Peyer's patch (tissue), 4 donors: ENCODE measurements around the gene FAAP24. TPM values are rescaled to one million over a fixed set of nuclear protein-coding genes. Genes with fewer than 3 reads are reported as not detected.
"Not testable (repeated sequence)": the region's sequence is repeated elsewhere in the genome, so short reads cannot be mapped to it uniquely, and the experiment has no call there.

Experiments used
- DNase-seq, 3 donors: peaks; one replicate each; pipeline ENCODE4 v3.0.0-alpha.2; 2017 to 2019
- H3K27ac ChIP-seq, 4 donors: fragments of 200-600 bp; sonication (generic); one replicate each; pipeline ENCODE4 v1.5.1; 2016 to 2019
- H3K27me3 ChIP-seq, 2 donors: fragments of 200-600 bp; sonication (generic); one replicate each; pipeline ENCODE4 v1.5.1; 2019
- H3K36me3 ChIP-seq, 3 donors: fragments of 200-600 bp; sonication (generic); one replicate each; pipeline ENCODE4 v1.5.1; 2016 to 2019
- H3K4me1 ChIP-seq, 4 donors: fragments of 200-600 bp; sonication (generic); one replicate each; pipeline ENCODE4 v1.5.1; 2016 to 2019
- H3K4me3 ChIP-seq, 4 donors: fragments of 200-600 bp; sonication (generic); 1 replicate in 3 of 4; 2 replicates in 1 of 4; pipeline ENCODE4 v1.5.1; 2016 to 2019; ENCODE audit warnings: mild to moderate bottlenecking in 1 of 4
- H3K9me3 ChIP-seq, 4 donors: fragments of 200-600 bp; sonication (generic); one replicate each; pipeline ENCODE4 v1.5.1; 2016 to 2019; ENCODE audit warnings: mild to moderate bottlenecking in 1 of 4
- POLR2A ChIP-seq, 2 donors: fragments of 450-650 bp; IDR thresholded peaks; one replicate each; pipeline ENCODE4 v1.5.1; 2017; ENCODE audit warnings: antibody characterized with exemption in 2 of 2, mild to moderate bottlenecking in 2 of 2, moderate library complexity in 2 of 2
- total RNA-seq, 4 donors: library from RNA; depleted of rRNA; stranded (reverse); fragments of >200 nt; gene quantifications; one replicate each; pipeline ENCODE4 v1.1.0, GENCODE V29; 2016
- TF ChIP-seq, protein P1 (sequence below), 6 experiments: fragments of 450-650 bp in 4 of 6; fragments of 200-600 bp in 2 of 6; sonication (generic) in 1 of 6; IDR thresholded peaks; one replicate each; pipeline ENCODE4 v1.5.1; 2017 to 2019; ENCODE audit warnings: antibody characterized with exemption in 6 of 6, mild to moderate bottlenecking in 3 of 6, moderate library complexity in 1 of 6

Gene FAAP24
- total RNA-seq, 4 donors from 2014 or later: 1.3 to 5.6 (median 3.6) TPM; not detected in 1

- H3K27ac ChIP-seq: peak overlapping the region in 2 of 4 donors; percentile 7 to 71
- no peak for DNase-seq
- H3K9me3 ChIP-seq: no peaks in the 10 kb centered on the region
- H3K27me3 ChIP-seq: no peaks in the 10 kb centered on the region
- H3K4me1 ChIP-seq: peaks cover 0 to 10% (median 4%) of the 10 kb centered on the region in 4 donors
- TF ChIP-seq POLR2A (IDR thresholded peaks at IDR 0.05): no peak
- TF ChIP-seq, protein P1, sequence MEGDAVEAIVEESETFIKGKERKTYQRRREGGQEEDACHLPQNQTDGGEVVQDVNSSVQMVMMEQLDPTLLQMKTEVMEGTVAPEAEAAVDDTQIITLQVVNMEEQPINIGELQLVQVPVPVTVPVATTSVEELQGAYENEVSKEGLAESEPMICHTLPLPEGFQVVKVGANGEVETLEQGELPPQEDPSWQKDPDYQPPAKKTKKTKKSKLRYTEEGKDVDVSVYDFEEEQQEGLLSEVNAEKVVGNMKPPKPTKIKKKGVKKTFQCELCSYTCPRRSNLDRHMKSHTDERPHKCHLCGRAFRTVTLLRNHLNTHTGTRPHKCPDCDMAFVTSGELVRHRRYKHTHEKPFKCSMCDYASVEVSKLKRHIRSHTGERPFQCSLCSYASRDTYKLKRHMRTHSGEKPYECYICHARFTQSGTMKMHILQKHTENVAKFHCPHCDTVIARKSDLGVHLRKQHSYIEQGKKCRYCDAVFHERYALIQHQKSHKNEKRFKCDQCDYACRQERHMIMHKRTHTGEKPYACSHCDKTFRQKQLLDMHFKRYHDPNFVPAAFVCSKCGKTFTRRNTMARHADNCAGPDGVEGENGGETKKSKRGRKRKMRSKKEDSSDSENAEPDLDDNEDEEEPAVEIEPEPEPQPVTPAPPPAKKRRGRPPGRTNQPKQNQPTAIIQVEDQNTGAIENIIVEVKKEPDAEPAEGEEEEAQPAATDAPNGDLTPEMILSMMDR (IDR thresholded peaks at IDR 0.05): no peak
- peaks cover 0 to 1% (median 0%) of the 10 kb centered on the region in 3 donors for H3K36me3 ChIP-seq
- H3K4me3 ChIP-seq: peak overlapping the region; percentile 65 to 93 (median 82)
These were observed 938 bp upstream of the FAAP24 start for GRCh38 chr19:32971012-32971595.

- H3K4me3 ChIP-seq: no peak overlapping the region
- no peaks in the 10 kb centered on the region for H3K27me3 ChIP-seq
- H3K9me3 ChIP-seq: no peaks in the 10 kb centered on the region
- H3K36me3 ChIP-seq: peaks cover 0 to 3% (median 0%) of the 10 kb centered on the region in 3 donors
- TF ChIP-seq POLR2A (IDR thresholded peaks at IDR 0.05): no peak
- TF ChIP-seq, protein P1 (IDR thresholded peaks at IDR 0.05): peak; percentile 16 to 88 (median 76)
- DNase-seq: peak; percentile 52 to 89 (median 85)
- H3K4me1 ChIP-seq: peaks cover 0 to under 1% (median 0%) of the 10 kb centered on the region in 4 donors
- peak overlapping the region in 1 of 4 donors; percentile 12 for H3K27ac ChIP-seq
These were observed 4.3 kb downstream of the FAAP24 start for GRCh38 chr19:32976223-32976805.

DNA sequence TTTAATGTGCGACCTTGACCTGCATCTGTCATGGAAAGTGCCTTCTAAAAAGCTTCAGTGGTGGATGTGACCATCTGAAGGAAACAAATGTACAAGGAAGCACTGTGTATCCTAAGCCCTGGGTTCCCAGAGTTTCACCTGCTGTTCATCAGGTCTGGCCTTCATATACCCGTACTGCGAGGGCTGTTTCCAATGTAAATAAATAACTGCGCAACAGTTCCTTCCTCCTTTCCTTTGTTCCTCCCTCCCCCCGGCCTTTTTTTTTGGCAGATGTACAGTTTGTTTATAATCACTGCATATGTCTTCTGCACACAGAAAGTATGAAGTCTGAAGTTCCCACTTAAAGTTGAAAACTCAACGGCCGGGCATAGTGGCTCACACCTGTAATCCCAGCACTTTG is 5.2 kb downstream of the FAAP24 start:
- TF ChIP-seq, protein P1 (IDR thresholded peaks at IDR 0.05): no peak
- no peak for TF ChIP-seq POLR2A (IDR thresholded peaks at IDR 0.05)
- peaks cover 0 to 3% (median 0%) of the 10 kb centered on the region in 3 donors for H3K36me3 ChIP-seq
- no peak overlapping the region for H3K4me3 ChIP-seq
- peak overlapping the region in 1 of 4 donors; percentile 62 for H3K27ac ChIP-seq
- no peaks in the 10 kb centered on the region for H3K9me3 ChIP-seq
- DNase-seq: no peak
- H3K4me1 ChIP-seq: no peaks in the 10 kb centered on the region
- no peaks in the 10 kb centered on the region for H3K27me3 ChIP-seq

- not testable (repeated sequence) for H3K27ac ChIP-seq, H3K4me1 ChIP-seq, DNase-seq, H3K9me3 ChIP-seq, H3K4me3 ChIP-seq, H3K36me3 ChIP-seq, H3K27me3 ChIP-seq
These were observed 5.8 kb downstream of the FAAP24 start for GRCh38 chr19:32977813-32978212.

- H3K27ac ChIP-seq, H3K4me1 ChIP-seq, H3K9me3 ChIP-seq, H3K27me3 ChIP-seq, H3K4me3 ChIP-seq, DNase-seq: not testable (repeated sequence)
- peaks cover 0 to 12% (median 0%) of the 10 kb centered on the region in 3 donors for H3K36me3 ChIP-seq
These were observed 7.8 kb downstream of the FAAP24 start for GRCh38 chr19:32979807-32980206.

GRCh38 chr19:32982488-32982887 is 10.4 kb downstream of the FAAP24 start:
- not testable (repeated sequence) for H3K27me3 ChIP-seq, H3K9me3 ChIP-seq, DNase-seq, H3K4me1 ChIP-seq, H3K27ac ChIP-seq, H3K4me3 ChIP-seq
- H3K36me3 ChIP-seq: peaks cover 0 to 24% (median 0%) of the 10 kb centered on the region in 3 donors

DNA sequence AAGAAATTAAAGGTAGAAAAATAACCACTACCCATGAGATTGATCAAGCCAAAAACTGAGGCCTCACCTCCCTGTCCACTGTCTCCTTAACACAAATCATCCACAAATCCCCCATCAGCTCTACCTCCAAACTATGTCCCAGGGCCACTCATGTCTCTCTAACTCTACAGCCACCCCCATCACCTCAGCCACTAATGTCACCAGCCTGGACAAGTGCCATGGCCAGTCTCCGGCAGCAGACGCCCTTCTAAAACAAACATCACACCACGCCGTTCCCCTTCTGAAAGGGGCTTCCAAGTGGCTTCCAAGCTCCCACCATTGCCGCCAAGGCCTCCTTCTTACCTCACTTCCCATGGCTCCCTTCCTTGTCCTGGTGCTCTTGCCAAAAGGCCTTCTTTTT is 16.2 kb downstream of the FAAP24 start:
- peaks cover 0 to 49% (median 0%) of the 10 kb centered on the region in 3 donors for H3K36me3 ChIP-seq
- H3K9me3 ChIP-seq, H3K27ac ChIP-seq, H3K4me1 ChIP-seq, H3K4me3 ChIP-seq, H3K27me3 ChIP-seq, DNase-seq: not testable (repeated sequence)
